GM12878 (cell line): ENCODE measurements around the gene CFAP410. TPM values are rescaled to one million over a fixed set of nuclear protein-coding genes. Genes with fewer than 3 reads are reported as not detected.

Source experiments
- ATAC-seq: fragments of 200-7000 bp; cut with Tn5 transposase; 3 replicates; pipeline ENCODE4 v1.9.1; 2020; ENCODE audit warnings: mild to moderate bottlenecking, moderate library complexity
- BruUV-seq: library from RNA; stranded (reverse); fragments of 400-500 nt; replicated peaks from 2 replicates; lab custom pipeline; 2021; lab: Mats Ljungman, UMichigan
- CTCF ChIA-PET: fragments of 300-600 bp; sonication (Branson Sonifier 250); formaldehyde crosslinking; extraction: SDS; loops from one replicate; lab custom pipeline; 2021; ENCODE audit warnings: inconsistent platforms; lab: Yijun Ruan, JAX
- POLR2A ChIA-PET: fragments of 350-600 bp; formaldehyde crosslinking; extraction: SDS; loops from one replicate; lab custom pipeline; 2021; ENCODE audit warnings: inconsistent platforms; lab: Charles Lee
- RAD21 ChIA-PET: fragments of 300-600 bp; sonication (Branson Sonifier 250); formaldehyde crosslinking; loops from one replicate; lab custom pipeline; 2023; ENCODE audit warnings: antibody characterized with exemption; ENCODE audit not compliant: unreplicated experiment; lab: Charles Lee
- SMC1A ChIA-PET: fragments of 300-600 bp; sonication (Branson Sonifier 250); formaldehyde crosslinking; loops from one replicate; lab custom pipeline; 2023; ENCODE audit not compliant: unreplicated experiment, uncharacterized antibody; lab: Charles Lee
- DNase-seq: peaks from one replicate; pipeline ENCODE4 v3.0.0-alpha.2; 2011; ENCODE audit warnings: low read depth, low spot score
- FAIRE-seq: peaks from 3 replicates; lab custom pipeline; 2011; peaks lifted over from hg19 to GRCh38; lab: Jason Lieb, UNC
- H2AFZ ChIP-seq: 2 replicates; pipeline ENCODE4 v1.6.0; 2011; ENCODE audit warnings: low read depth, low read length, control low read depth; ENCODE audit not compliant: control insufficient read depth
- H3K27ac ChIP-seq: 2 replicates; pipeline ENCODE4 v1.5.1; 2011; ENCODE audit warnings: control low read depth; ENCODE audit not compliant: control insufficient read depth, insufficient read depth
- H3K27me3 ChIP-seq, 2 experiments: replicated peaks in 1 of 2; 2 replicates each; pipeline versions ENCODE4 v1.6.0 to v1.6.1; 2011; ENCODE audit warnings: low read length in 1 of 2; ENCODE audit not compliant: control insufficient read depth in 2 of 2, insufficient read depth in 2 of 2
- H3K36me3 ChIP-seq, 2 experiments: 2 replicates each; pipeline ENCODE4 v1.5.1; 2011; ENCODE audit warnings: low read length in 1 of 2; ENCODE audit not compliant: control insufficient read depth in 2 of 2, insufficient read depth in 2 of 2
- H3K4me1 ChIP-seq: 2 replicates; pipeline ENCODE4 v1.6.1; 2011; ENCODE audit warnings: mild to moderate bottlenecking, low read length, moderate library complexity, mixed read lengths; ENCODE audit not compliant: control insufficient read depth, insufficient read depth
- H3K4me2 ChIP-seq: 2 replicates; pipeline ENCODE4 v1.6.0; 2011; ENCODE audit warnings: control low read depth; ENCODE audit not compliant: control insufficient read depth, insufficient read depth
- H3K4me3 ChIP-seq: fragments of 200-600 bp; sonication (generic); 2 replicates; pipeline ENCODE4 v1.5.1; 2016
- H3K79me2 ChIP-seq: 2 replicates; pipeline ENCODE4 v1.6.0; 2011; ENCODE audit warnings: low read length; ENCODE audit not compliant: control insufficient read depth, insufficient read depth
- H3K9ac ChIP-seq: 2 replicates; pipeline ENCODE4 v1.8.0; 2011; ENCODE audit warnings: low read length, control low read depth, mixed read lengths; ENCODE audit not compliant: control insufficient read depth, insufficient read depth
- H3K9me3 ChIP-seq: replicated peaks from 3 replicates; pipeline ENCODE4 v1.5.1; 2011; ENCODE audit warnings: mild to moderate bottlenecking, low read length; ENCODE audit not compliant: control insufficient read depth, insufficient read depth
- H4K20me1 ChIP-seq: 2 replicates; pipeline ENCODE4 v1.6.0; 2011; ENCODE audit not compliant: control insufficient read depth, insufficient read depth
- CBX3 ChIP-seq: fragments of 200-600 bp; sonication (generic); IDR thresholded peaks from 2 replicates; pipeline ENCODE4 v1.6.1; 2016; ENCODE audit warnings: low read depth, borderline replicate concordance
- GABPA ChIP-seq: IDR thresholded peaks from 2 replicates; pipeline ENCODE4 v1.6.1; 2014; ENCODE audit warnings: antibody characterized with exemption, low read depth, mild to moderate bottlenecking, inconsistent platforms
- IRF5 ChIP-seq: fragments of 450-650 bp; IDR thresholded peaks from 2 replicates; pipeline ENCODE4 v1.6.1; 2017; ENCODE audit warnings: borderline replicate concordance
- JUNB ChIP-seq: IDR thresholded peaks from 2 replicates; pipeline ENCODE4 v1.6.1; 2016; ENCODE audit warnings: antibody characterized with exemption, mild to moderate bottlenecking
- RCOR1 ChIP-seq: conservative IDR thresholded peaks from 2 replicates; pipeline ENCODE4 v1.6.1; 2012; ENCODE audit warnings: low read depth, low read length, improper control_type of control experiment
- SREBF1 ChIP-seq: IDR thresholded peaks from 2 replicates; pipeline ENCODE4 v1.6.1; 2012; ENCODE audit warnings: mild to moderate bottlenecking, low read length
- ZNF217 ChIP-seq: fragments of 450-650 bp; IDR thresholded peaks from 2 replicates; pipeline ENCODE4 v1.6.1; 2017; ENCODE audit warnings: antibody characterized with exemption, mild to moderate bottlenecking
- WGBS: methylation state at CpG from one replicate; pipeline ENCODE4 v1.1.6; 2016; ENCODE audit warnings: low lambda C conversion rate; ENCODE audit not compliant: insufficient replicate concordance, insufficient coverage; ENCODE audit errors: missing lambda C conversion rate; 5-methylcytosine and 5-hydroxymethylcytosine counted together
- in situ Hi-C: fragments of 300-500 bp; cut with MboI; formaldehyde crosslinking; loops from 9 replicates; pipeline ENCODE4 v1.14.3; 2018; ENCODE audit warnings: mixed read lengths
- intact Hi-C: fragments of 100-400 bp; cut with micrococcal nuclease; formaldehyde crosslinking; loops from one replicate; pipeline ENCODE4 v1.14.2; 2022; ENCODE audit not compliant: unreplicated experiment
- polyA plus RNA-seq, 11 experiments: library from polyadenylated mRNA; depleted of rRNA in 4 of 11; unstranded in 6 of 11; stranded (reverse) in 5 of 11; fragments of >200 nt; fragmentation: Nextera tagmentation in 4 of 11; fragmentation: Illumina TruSeq in 1 of 11; extraction: Ambion mirVana in 4 of 11; extraction: Trizol in 1 of 11; gene quantifications; 1 replicate in 1 of 11; 2 replicates in 10 of 11; pipeline versions ENCODE4 v1.2.1 to v1.2.3, GENCODE V29; 2011 to 2016; ENCODE audit warnings: inconsistent platforms in 2 of 11, missing spikeins in 2 of 11, low read depth in 1 of 11
- total RNA-seq, 4 experiments: library from RNA; depleted of rRNA in 3 of 4; stranded (reverse); fragments of >200 nt in 3 of 4; fragmentation: Illumina TruSeq in 1 of 4; extraction: Trizol in 1 of 4; gene quantifications; 2 replicates each; pipeline versions ENCODE4 v1.2.1 to v1.2.3, GENCODE V29; 2013 to 2021
- TF ChIP-seq, protein P1 (sequence below): fragments of 450-650 bp; IDR thresholded peaks from 2 replicates; pipeline ENCODE4 v1.6.1; 2016; ENCODE audit warnings: mild to moderate bottlenecking
- TF ChIP-seq, protein P2 (sequence below): fragments of 450-650 bp; IDR thresholded peaks from 2 replicates; pipeline ENCODE4 v1.6.1; 2016; ENCODE audit warnings: mild to moderate bottlenecking, moderate library complexity, borderline replicate concordance

Gene CFAP410
- total and polyA plus RNA-seq, 10 of the 15 experiments (the other 5 are each of a cell fraction or from before 2014, with no cell fraction given), result 0.14 to 24.8 (median 11.3) TPM

DNA sequence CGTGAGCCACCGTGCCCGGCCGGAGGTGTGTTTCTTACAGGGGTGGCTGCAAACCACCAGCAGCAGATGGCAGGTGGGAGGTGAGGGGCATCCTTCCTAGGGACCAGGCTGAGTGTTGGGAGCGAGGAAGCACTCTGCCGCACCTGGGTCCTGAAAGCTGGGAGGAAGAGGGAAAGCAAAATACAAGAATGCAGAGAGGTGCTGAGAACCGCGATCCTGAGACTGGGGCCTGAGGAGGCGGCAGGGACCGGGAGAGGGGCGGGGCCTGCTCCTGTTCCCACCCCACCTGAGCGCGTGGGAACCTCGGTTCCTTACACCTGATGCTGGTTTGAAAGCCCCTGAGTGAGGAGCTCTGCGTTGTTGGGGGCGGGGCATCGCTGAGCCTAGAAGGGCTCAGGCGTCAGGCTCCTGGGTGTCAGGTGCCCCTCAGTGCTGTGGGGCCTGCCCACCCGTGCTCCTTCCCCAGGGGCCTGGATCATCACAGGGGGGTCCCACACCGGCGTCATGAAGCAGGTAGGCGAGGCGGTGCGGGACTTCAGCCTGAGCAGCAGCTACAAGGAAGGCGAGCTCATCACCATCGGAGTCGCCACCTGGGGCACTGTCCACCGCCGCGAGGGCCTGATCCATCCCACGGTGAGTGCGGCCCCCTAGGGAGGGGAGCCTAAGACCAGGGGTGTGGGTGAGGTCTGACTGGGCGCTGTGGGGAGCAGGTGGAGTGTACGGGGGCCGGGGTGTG lies 29.7 kb upstream of the CFAP410 start:
- no peak for DNase-seq
- no peak for ATAC-seq
- Histone ChIP-seq H3K9ac (no peak overlapping the region), H4K20me1 (no peaks in the 10 kb centered on the region), H3K4me3 (no peak overlapping the region), H3K4me1 (no peaks in the 10 kb centered on the region), H3K9me3 (no peaks in the 10 kb centered on the region; the same call in 2 of the 3 replicates), H3K4me2 (no peak overlapping the region), H3K27ac (no peak overlapping the region), H3K36me3 (no peaks in the 10 kb centered on the region), H3K27me3 (no peaks in the 10 kb centered on the region), H3K79me2 (no peaks in the 10 kb centered on the region), H2AFZ (no peak overlapping the region)
- CTCF ChIA-PET, result no interaction called here
- POLR2A ChIA-PET, result no interaction called here
- TF ChIP-seq SREBF1, result no peak
- no peak for TF ChIP-seq RCOR1
- TF ChIP-seq, protein P1, sequence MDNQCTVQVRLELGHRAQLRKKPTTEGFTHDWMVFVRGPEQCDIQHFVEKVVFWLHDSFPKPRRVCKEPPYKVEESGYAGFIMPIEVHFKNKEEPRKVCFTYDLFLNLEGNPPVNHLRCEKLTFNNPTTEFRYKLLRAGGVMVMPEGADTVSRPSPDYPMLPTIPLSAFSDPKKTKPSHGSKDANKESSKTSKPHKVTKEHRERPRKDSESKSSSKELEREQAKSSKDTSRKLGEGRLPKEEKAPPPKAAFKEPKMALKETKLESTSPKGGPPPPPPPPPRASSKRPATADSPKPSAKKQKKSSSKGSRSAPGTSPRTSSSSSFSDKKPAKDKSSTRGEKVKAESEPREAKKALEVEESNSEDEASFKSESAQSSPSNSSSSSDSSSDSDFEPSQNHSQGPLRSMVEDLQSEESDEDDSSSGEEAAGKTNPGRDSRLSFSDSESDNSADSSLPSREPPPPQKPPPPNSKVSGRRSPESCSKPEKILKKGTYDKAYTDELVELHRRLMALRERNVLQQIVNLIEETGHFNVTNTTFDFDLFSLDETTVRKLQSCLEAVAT, result no peak
- TF ChIP-seq ZNF217, result no peak
- no peak for TF ChIP-seq GABPA
- no peak for TF ChIP-seq JUNB
- TF ChIP-seq CBX3, result no peak
- TF ChIP-seq, protein P2, sequence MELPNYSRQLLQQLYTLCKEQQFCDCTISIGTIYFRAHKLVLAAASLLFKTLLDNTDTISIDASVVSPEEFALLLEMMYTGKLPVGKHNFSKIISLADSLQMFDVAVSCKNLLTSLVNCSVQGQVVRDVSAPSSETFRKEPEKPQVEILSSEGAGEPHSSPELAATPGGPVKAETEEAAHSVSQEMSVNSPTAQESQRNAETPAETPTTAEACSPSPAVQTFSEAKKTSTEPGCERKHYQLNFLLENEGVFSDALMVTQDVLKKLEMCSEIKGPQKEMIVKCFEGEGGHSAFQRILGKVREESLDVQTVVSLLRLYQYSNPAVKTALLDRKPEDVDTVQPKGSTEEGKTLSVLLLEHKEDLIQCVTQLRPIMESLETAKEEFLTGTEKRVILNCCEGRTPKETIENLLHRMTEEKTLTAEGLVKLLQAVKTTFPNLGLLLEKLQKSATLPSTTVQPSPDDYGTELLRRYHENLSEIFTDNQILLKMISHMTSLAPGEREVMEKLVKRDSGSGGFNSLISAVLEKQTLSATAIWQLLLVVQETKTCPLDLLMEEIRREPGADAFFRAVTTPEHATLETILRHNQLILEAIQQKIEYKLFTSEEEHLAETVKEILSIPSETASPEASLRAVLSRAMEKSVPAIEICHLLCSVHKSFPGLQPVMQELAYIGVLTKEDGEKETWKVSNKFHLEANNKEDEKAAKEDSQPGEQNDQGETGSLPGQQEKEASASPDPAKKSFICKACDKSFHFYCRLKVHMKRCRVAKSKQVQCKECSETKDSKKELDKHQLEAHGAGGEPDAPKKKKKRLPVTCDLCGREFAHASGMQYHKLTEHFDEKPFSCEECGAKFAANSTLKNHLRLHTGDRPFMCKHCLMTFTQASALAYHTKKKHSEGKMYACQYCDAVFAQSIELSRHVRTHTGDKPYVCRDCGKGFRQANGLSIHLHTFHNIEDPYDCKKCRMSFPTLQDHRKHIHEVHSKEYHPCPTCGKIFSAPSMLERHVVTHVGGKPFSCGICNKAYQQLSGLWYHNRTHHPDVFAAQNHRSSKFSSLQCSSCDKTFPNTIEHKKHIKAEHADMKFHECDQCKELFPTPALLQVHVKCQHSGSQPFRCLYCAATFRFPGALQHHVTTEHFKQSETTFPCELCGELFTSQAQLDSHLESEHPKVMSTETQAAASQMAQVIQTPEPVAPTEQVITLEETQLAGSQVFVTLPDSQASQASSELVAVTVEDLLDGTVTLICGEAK, result no peak
- no peak for TF ChIP-seq IRF5
- in situ Hi-C loops (no loop called here), intact Hi-C loops (no loop called here)
- BruUV-seq, result no TSS peak
- RAD21 ChIA-PET, result no interaction called here
- SMC1A ChIA-PET, result no interaction called here
- WGBS, result 97% methylated on average over 28 of the region's 35 CpGs
- FAIRE-seq, result no peak
